Testis (tissue), 3 donors: ENCODE results near the gene SEMG1. TPM values are rescaled to one million over a fixed set of nuclear protein-coding genes. Genes with fewer than 3 reads are reported as not detected.

Source experiments
- DNase-seq: peaks from one replicate; pipeline ENCODE4 v3.0.0-alpha.2; 2019
- H3K27ac ChIP-seq, 2 donors: fragments of 200-600 bp; sonication (generic); one replicate each; pipeline ENCODE4 v1.5.1; 2019
- H3K27me3 ChIP-seq: fragments of 200-600 bp; sonication (generic); one replicate; pipeline ENCODE4 v1.5.1; 2019
- H3K36me3 ChIP-seq: fragments of 200-600 bp; sonication (generic); one replicate; pipeline ENCODE4 v1.5.1; 2017; ENCODE audit warnings: low read depth; ENCODE audit errors: missing control alignments
- H3K4me1 ChIP-seq: fragments of 200-600 bp; sonication (generic); one replicate; pipeline ENCODE4 v1.5.1; 2019
- H3K4me3 ChIP-seq, 2 donors: fragments of 200-600 bp; sonication (generic); one replicate each; pipeline ENCODE4 v1.5.1; 2017 to 2019
- H3K9me3 ChIP-seq: fragments of 200-600 bp; sonication (generic); one replicate; pipeline ENCODE4 v1.5.1; 2017
- CTCF ChIP-seq, 3 experiments: fragments of 450-650 bp in 2 of 3; fragments of 200-600 bp in 1 of 3; sonication (generic) in 1 of 3; IDR thresholded peaks; one replicate each; pipeline ENCODE4 v1.5.1; 2016 to 2019; ENCODE audit warnings: antibody characterized with exemption in 3 of 3, mild to moderate bottlenecking in 2 of 3, moderate library complexity in 1 of 3
- POLR2A ChIP-seq: fragments of 450-650 bp; IDR thresholded peaks from one replicate; pipeline ENCODE4 v1.6.1; 2017; ENCODE audit warnings: antibody characterized with exemption, mild to moderate bottlenecking, moderate library complexity
- WGBS, 2 donors: methylation state at CpG; one replicate each; pipeline ENCODE4 v1.1.5; 2018; 5-methylcytosine and 5-hydroxymethylcytosine counted together
- intact Hi-C: fragments of 100-400 bp; cut with DNase I; formaldehyde crosslinking; loops from one replicate; pipeline ENCODE4 v1.15.1; 2023; ENCODE audit warnings: low total_unique reads
- polyA plus RNA-seq: library from polyadenylated mRNA; stranded (reverse); fragments of 350-450 nt; fragmentation: Illumina TruSeq; extraction: RNeasy Lipid Tissue Mini Kit (QIAGEN cat#74804); gene quantifications from one replicate; pipeline ENCODE4 v1.2.3, GENCODE V29; 2014; ENCODE audit warnings: low read depth, low replicate concordance; ENCODE audit not compliant: insufficient read depth
- total RNA-seq, 2 donors: library from RNA; depleted of rRNA; stranded (reverse); fragments of >200 nt; gene quantifications; one replicate each; pipeline ENCODE4 v1.2.3, GENCODE V29; 2016

SEMG1 gene
- total and polyA plus RNA-seq, 3 donors from 2014 or later = not detected

GRCh38 chr20:45193331-45193730, 13.5 kb upstream of the SEMG1 start:
- Histone ChIP-seq H3K27ac (no peak overlapping the region), H3K4me1 (no peaks in the 10 kb centered on the region)
- WGBS, 2 donors = 83 to 90% methylated on average over 2 of the region's 2 CpGs

GRCh38 chr20:45209924-45210323, 3.1 kb downstream of the SEMG1 start:
- intact Hi-C loops = no loop called here
- no peaks in the 10 kb centered on the region for H3K4me1 ChIP-seq
- TF ChIP-seq CTCF (IDR thresholded peaks at IDR 0.05) (no peak), POLR2A (no peak)
- no peak overlapping the region for H3K27ac ChIP-seq
- H3K4me3 ChIP-seq = no peak overlapping the region
- WGBS, 2 donors = 97 to 100% methylated on average over 1 of the region's 1 CpG
- no peaks in the 10 kb centered on the region for H3K9me3 ChIP-seq
- no peaks in the 10 kb centered on the region for H3K36me3 ChIP-seq
- no peak for DNase-seq
- no peaks in the 10 kb centered on the region for H3K27me3 ChIP-seq

More at GRCh38 chr20:45193331-45193730, 13.5 kb upstream of the SEMG1 start:
- H3K36me3 ChIP-seq = no peaks in the 10 kb centered on the region
- intact Hi-C loops = no loop called here
- H3K9me3 ChIP-seq = no peaks in the 10 kb centered on the region
- no peaks in the 10 kb centered on the region for H3K27me3 ChIP-seq
- H3K4me3 ChIP-seq = no peak overlapping the region
- TF ChIP-seq POLR2A (no peak), CTCF (IDR thresholded peaks at IDR 0.05) (no peak)
- no peak for DNase-seq

GRCh38 chr20:45211569-45212474, 5.0 kb downstream of the SEMG1 start:
- Histone ChIP-seq H3K4me3 (no peak overlapping the region), H3K27me3 (no peaks in the 10 kb centered on the region), H3K27ac (no peak overlapping the region), H3K36me3 (no peaks in the 10 kb centered on the region), H3K4me1 (no peaks in the 10 kb centered on the region), H3K9me3 (no peaks in the 10 kb centered on the region)
- intact Hi-C loops = no loop called here
- no peak for TF ChIP-seq CTCF (IDR thresholded peaks at IDR 0.05)
- no peak for TF ChIP-seq POLR2A
- no peak for DNase-seq

- no peak overlapping the region for H3K27ac ChIP-seq
- no peaks in the 10 kb centered on the region for H3K36me3 ChIP-seq
- H3K27me3 ChIP-seq = no peaks in the 10 kb centered on the region
- intact Hi-C loops = no loop called here
- DNase-seq = no peak
- H3K4me3 ChIP-seq = no peak overlapping the region
- H3K9me3 ChIP-seq = no peaks in the 10 kb centered on the region
- TF ChIP-seq POLR2A = no peak
- TF ChIP-seq CTCF (IDR thresholded peaks at IDR 0.05) = no peak
- no peaks in the 10 kb centered on the region for H3K4me1 ChIP-seq
- WGBS, 2 donors = 85 to 91% methylated on average over 3 of the region's 3 CpGs
Observed at GRCh38 chr20:45212836-45213235, 6.0 kb downstream of the SEMG1 start.

GRCh38 chr20:45218124-45218523, 11.3 kb downstream of the SEMG1 start:
- Histone ChIP-seq H3K4me3 (no peak overlapping the region), H3K36me3 (no peaks in the 10 kb centered on the region), H3K27me3 (no peaks in the 10 kb centered on the region), H3K4me1 (no peaks in the 10 kb centered on the region), H3K27ac (no peak overlapping the region), H3K9me3 (no peaks in the 10 kb centered on the region)
- DNase-seq = no peak
- WGBS, 2 donors = 84% methylated on average over 4 of the region's 4 CpGs
- intact Hi-C loops = no loop called here
- TF ChIP-seq CTCF (IDR thresholded peaks at IDR 0.05) (no peak), POLR2A (no peak)
